Right kidney (tissue), 1 donor: Measurements from ENCODE around the gene NISCH.

Source experiments
- DNase-seq: peaks from one replicate; pipeline ENCODE4 v3.0.0-alpha.2; 2016

NISCH gene

GRCh38 chr3:52471371-52472238 is 16.2 kb downstream of the NISCH start:
- no peak for DNase-seq

GRCh38 chr3:52472239-52473000 is 17.0 kb downstream of the NISCH start:
- DNase-seq, result no peak

- DNase-seq, result no peak
Observed at GRCh38 chr3:52473026-52473425, 17.6 kb downstream of the NISCH start.

DNA sequence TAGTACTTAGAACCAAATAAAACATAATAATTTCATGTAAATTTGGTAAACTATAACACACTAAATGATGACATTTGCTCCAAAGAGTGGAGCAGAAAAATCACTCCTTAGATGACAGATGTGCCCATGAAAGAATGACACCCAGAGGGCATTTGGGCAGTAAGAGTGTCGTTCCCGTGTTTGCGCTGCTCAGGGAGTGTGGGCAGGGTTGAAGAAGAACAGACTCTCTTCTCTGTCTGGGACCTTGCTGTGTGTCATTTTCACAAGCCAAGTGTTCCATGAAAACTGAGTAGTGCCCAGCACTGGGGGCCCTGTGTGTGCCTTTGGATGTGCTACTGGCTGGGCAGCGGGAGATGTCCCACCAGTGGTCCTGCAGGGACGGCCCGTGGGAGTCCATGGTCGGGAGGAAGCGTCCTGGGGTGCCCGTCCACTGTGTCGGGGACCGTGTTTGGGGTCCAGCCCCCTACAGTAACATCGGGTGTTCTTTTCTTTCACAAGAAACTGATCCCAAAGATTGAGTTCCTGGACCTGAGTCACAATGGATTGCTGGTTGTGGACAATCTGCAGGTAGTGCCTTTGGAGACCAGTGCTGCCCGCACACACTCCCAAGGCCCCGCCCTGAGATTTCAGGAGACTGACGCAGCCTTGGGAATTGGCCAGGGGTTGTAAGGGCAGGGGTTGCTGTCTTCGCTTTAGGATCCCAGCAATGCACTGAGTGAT is 21.8 kb downstream of the NISCH start:
- DNase-seq, result no peak

- DNase-seq, result no peak
Observed at GRCh38 chr3:52477796-52478095, 22.3 kb downstream of the NISCH start.

- DNase-seq, result no peak
Observed at GRCh38 chr3:52479037-52479876, 23.9 kb downstream of the NISCH start.

GRCh38 chr3:52479877-52480575 is 24.6 kb downstream of the NISCH start:
- no peak for DNase-seq

DNA sequence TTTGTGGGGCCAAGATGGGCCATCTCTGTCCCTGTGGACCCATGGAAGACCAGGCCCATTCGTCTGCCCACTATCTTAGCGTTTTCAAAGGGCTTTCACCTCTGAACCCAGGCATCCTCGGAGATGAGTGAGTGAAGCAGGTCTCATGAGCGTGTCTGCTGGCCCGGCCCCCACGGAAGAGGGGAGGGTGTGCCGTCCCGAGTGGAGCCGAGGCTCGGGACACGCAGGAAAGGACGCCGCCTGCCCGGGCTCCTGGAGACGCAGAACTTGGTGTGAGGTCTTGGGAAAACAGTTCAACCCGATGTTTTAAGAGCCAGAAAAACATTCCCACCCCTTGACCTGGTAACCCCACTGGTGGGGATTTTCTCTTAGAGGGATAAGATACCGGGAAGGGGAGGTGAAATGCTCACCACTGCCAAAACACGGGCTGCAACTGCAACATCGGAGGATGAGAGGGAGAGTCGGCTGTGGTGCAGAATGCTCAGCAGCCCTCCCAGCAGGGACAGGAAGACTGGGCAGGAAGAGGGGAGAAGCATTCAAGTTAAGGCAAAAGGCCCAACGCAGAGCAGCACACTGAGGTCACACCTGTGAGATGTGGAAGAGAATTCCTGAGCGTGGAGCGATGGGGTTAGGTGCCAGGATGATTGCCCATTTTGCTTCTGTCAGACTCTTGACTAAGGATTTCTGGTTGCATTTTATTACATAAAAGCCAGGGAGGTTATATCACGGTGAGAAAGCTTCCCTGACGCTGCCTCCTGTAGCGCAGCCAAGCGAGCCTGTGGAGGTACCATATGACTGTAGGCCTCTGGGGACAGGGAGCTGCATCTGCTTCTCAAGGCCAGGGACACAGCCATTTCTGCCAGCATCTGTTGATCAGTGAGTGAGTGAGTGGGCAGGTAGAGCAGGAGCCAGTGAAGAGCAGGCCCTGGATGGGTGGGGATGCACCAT is 25.6 kb downstream of the NISCH start:
- no peak for DNase-seq

DNA sequence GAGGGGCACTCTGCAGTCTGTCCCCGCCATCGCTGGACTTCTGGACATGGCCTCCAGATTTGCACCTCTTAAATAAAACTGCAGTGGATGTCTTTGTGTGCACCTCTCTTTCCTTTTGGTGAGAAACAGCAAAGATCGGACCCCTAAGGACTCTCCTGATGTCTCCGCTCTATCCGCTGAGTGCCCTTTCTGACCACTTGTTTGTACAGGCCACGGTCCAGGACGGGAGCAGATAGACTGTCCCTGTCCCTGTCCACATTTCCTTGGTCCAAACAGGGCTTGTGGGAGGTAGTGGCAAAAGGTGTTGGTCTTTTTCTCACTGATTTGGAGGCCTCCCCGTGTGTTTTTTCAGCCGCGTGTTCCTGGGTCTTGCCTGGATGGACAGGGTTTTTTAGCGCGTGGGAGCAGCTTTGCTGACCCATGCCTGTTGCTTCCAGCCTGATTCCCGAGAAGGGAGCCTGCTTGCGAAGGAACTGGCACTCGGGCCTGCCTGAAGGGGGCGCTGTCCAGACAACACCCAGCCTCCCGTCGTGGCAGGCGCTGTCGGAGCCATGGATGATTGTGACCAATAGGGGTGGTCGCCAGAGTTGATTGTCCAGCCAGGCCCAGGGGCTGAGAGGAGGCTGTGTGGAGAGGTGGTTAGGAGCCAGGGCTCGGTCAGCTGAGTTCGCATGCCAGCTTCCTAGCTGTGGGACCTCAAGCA is 26.6 kb downstream of the NISCH start:
- no peak for DNase-seq

DNA sequence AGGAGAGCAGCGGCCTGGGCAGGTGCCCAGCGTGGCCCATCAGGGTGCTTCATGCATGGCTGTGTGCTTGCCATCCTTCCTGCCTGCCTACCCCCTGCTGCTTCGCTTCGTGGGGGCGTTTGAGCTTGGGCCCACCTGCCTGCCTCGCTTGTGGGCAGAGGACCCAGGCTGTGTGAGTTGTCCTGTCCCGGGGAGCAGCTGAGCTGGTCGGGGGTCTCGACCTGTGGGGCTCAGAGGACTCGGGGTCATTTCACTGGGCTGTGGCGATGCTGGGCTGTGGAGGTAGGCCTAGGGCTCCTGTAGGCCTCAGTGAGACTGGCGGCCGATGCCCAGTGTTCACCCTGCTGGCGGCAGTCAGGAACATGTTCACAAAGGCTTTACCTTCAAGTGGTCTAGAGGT is 27.7 kb downstream of the NISCH start:
- no peak for DNase-seq

DNA sequence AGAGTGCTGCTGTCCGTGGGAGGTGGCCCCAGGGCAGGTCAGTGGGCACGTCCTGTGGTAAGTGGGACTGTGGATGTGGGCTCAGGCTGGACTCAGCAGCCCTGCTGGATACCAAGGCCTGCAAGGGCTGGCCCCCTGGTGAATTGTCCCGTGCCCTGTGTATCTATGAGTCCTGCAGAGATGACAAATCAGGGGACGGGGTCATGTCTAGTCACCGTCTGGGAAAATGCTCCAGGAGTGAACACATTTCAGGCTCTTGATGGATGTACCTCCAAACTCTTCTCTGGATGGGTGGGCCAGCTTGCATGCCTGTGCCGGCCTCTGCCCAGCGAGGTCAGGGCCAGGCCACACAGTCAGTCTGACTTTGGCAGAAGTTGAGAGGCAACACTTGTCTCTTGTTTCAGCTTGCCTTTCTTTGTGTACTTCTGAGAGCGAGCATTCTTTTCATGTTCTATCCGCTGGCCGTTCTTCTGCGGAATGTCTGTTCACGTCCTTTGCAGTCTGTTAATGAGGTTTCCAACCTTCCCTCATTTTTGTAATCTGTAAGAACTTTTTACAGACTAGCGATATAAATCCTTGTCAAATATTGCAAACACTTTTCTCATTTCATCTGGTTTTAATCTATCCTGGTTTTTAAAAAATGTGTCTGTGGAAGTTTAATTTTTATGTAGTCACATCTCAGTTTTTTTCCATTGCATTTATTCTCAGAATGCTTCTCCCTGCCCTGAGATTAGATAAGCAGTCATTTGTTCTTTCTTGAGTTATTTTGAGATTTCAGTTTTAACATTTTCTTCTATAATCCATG is 28.4 kb downstream of the NISCH start:
- no peak for DNase-seq

DNA sequence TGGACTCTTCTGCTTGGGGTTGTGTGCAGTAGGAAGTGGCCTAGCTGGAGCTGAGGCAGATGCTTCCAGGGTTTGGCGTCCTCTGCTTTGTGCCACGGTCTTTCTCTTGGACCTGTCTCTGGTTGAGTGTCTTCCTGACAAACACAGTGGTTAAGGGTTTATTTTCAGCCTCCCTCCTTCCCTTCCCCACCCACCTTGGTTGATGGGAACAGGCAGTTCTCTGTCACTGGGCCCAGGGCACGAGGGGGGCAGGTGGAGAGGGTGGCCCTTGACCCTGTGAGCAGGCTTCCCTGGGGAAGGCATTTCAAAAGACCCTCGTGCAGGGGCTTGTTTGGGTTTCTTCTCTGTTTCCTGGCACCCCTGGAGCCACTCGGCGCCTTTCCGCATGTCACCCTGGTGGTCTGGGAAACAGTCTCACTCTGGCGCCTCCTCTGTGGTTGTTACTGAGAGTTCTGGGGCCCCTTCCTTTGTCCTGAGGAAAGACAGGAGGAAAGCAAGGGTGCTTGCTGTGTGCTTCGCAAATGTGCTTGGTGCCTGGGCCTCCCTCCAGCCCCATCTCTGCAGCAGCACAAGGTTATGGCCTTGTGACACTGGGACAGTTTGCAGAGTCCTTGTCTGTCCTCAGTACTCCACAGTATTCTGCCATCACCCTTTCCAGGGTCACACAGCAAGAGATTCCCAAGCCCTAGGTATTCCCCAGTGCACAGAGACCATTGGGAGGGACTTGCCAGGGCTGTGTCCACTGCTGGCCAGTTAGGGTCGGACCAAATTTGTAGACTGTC is 29.5 kb downstream of the NISCH start:
- DNase-seq, result no peak

GRCh38 chr3:52487050-52487787 is 31.8 kb downstream of the NISCH start:
- no peak for DNase-seq

- no peak for DNase-seq
Observed at GRCh38 chr3:52487788-52488691, 32.6 kb downstream of the NISCH start.

DNA sequence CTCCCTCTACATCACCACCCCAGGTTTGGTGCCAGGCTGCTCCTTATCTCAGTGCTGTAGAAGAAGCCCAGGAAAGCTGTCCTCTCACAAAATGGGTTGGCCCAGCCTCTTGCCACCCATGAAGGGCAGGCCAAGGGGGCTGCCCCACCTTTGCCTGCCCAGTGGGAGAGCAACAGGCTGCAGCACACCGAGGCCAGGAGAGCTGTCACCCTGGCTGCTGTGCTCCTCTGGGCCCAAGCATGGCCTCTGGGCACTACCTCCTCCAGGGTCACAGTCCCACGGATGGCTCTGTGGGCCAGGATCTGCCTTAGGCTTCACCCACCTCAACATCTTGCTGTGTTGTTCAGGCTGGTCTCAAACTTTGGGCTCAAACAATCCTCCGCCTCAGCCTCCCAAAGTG is 33.3 kb downstream of the NISCH start:
- no peak for DNase-seq

DNA sequence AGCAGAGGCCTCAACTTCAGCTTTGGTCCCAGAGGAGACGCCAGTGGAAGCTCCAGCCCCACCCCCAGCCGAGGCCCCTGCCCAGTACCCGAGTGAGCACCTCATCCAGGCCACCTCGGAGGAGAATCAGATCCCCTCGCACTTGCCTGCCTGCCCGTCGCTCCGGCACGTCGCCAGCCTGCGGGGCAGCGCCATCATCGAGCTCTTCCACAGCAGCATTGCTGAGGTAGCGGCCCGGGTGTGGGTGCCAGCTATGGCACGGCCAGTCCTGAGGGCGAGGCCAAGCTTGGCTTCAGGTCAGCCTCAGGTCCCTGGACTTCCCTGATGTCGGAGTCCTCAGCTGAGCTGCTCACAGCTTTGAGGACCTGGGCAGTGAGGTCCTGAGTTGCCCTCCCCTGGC is 34.0 kb downstream of the NISCH start:
- DNase-seq, result no peak
